WERI-Rb-1 (cell line): ENCODE results near the gene RPGR.

Source experiments
- DNase-seq: peaks from one replicate; pipeline ENCODE4 v3.0.0-alpha.2; 2020
- H3K27ac ChIP-seq: fragments of 250-450 bp; sonication (Bioruptor Pico); 2 replicates; pipeline ENCODE4 v1.5.1; 2020; ENCODE audit warnings: mild to moderate bottlenecking, moderate library complexity
- H3K27me3 ChIP-seq: fragments of 250-450 bp; sonication (Bioruptor Pico); 2 replicates; pipeline ENCODE4 v1.5.1; 2021; ENCODE audit warnings: mild to moderate bottlenecking, low read depth, moderate library complexity; ENCODE audit not compliant: insufficient read depth, severe bottlenecking
- H3K36me3 ChIP-seq: fragments of 250-450 bp; sonication (Bioruptor Pico); 2 replicates; pipeline ENCODE4 v1.5.1; 2020; ENCODE audit warnings: mild to moderate bottlenecking, moderate library complexity
- H3K4me3 ChIP-seq: 2 replicates; pipeline ENCODE4 v1.5.1; 2011; ENCODE audit warnings: low read depth, mild to moderate bottlenecking, control low read depth, low read length
- H3K9me3 ChIP-seq: fragments of 250-450 bp; sonication (Bioruptor Pico); 2 replicates; pipeline ENCODE4 v1.5.1; 2021; ENCODE audit warnings: mild to moderate bottlenecking, moderate library complexity; ENCODE audit not compliant: severe bottlenecking
- TF ChIP-seq, protein P1 (sequence below): IDR thresholded peaks from 2 replicates; pipeline ENCODE4 v1.5.1; 2011; ENCODE audit warnings: low read depth, mild to moderate bottlenecking, control low read depth, inconsistent platforms, low read length

The RPGR gene

DNA sequence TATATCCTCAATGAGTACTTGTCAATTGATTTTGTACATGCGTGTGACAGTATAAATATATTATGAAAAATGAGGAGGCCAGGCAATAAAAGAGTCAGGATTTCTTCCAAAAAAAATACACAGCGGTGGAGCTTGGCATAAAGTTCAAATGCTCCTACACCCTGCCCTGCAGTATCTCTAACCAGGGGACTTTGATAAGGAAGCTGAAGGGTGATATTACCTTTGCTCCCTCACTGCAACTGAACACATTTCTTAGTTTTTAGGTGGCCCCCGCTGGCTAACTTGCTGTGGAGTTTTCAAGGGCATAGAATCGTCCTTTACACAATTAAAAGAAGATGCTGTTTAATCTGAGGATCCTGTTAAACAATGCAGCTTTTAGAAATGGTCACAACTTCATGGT is 25.1 kb upstream of the RPGR start, which contains the start of gene OTC:
Gene OTC (plus strand): TSS at position 243 of the 400 bp plus-strand sequence. CDS start 93 bp downstream, at position 336.
- no peaks in the 10 kb centered on the region for H3K9me3 ChIP-seq
- TF ChIP-seq, protein P1, sequence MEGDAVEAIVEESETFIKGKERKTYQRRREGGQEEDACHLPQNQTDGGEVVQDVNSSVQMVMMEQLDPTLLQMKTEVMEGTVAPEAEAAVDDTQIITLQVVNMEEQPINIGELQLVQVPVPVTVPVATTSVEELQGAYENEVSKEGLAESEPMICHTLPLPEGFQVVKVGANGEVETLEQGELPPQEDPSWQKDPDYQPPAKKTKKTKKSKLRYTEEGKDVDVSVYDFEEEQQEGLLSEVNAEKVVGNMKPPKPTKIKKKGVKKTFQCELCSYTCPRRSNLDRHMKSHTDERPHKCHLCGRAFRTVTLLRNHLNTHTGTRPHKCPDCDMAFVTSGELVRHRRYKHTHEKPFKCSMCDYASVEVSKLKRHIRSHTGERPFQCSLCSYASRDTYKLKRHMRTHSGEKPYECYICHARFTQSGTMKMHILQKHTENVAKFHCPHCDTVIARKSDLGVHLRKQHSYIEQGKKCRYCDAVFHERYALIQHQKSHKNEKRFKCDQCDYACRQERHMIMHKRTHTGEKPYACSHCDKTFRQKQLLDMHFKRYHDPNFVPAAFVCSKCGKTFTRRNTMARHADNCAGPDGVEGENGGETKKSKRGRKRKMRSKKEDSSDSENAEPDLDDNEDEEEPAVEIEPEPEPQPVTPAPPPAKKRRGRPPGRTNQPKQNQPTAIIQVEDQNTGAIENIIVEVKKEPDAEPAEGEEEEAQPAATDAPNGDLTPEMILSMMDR: no peak
- no peak within 1 kb of the TSS for H3K4me3 ChIP-seq
- no peaks in the 10 kb centered on the region for H3K36me3 ChIP-seq
- no peaks in the 10 kb centered on the region for H3K27me3 ChIP-seq
- H3K27ac ChIP-seq: no peak within 1 kb of the TSS
- DNase-seq: no peak

DNA sequence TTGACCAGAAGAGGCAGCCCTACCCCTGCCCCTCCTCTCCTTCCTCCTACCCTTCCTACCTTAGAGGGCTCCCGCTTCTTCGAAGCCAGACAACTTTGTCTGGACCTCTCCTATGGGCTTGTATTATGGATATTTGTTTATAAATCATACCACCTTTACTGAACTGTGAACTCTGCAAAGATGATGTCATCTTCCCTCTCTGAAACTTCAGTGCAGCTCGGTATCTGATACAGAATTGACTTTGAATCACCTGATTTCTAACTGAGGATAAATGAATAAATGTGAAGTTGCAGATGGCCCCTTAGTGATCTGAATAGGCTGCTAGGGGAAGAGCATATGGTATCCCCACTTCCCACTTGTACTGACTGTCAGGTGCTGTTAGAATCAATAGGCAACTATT is 24.0 kb upstream of the RPGR start:
- no peak overlapping the region for H3K27ac ChIP-seq
- H3K36me3 ChIP-seq: no peaks in the 10 kb centered on the region
- no peaks in the 10 kb centered on the region for H3K9me3 ChIP-seq
- H3K4me3 ChIP-seq: no peak overlapping the region
- TF ChIP-seq, protein P1: no peak
- no peak for DNase-seq
- H3K27me3 ChIP-seq: no peaks in the 10 kb centered on the region

DNA sequence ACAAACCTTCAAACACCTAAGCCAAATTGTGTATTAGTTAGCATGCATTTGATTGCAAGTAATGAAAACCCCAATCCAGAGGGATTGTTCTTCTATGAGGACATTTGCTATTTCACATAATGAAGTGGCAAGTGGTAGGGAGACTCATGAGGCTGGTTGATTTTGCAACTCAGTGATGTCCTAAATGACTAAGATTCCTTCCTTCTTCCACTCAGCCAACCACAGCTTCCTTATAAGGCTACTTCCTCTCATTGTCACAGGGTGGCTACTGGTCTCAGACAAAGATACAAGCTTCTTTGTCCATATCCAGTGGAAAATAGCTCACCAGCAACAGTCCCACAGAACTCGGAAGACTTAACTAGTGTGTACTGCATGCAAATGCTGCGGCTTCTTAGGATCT is 19.8 kb upstream of the RPGR start:
- Histone ChIP-seq H3K9me3 (no peaks in the 10 kb centered on the region), H3K27ac (no peak overlapping the region), H3K27me3 (no peaks in the 10 kb centered on the region), H3K36me3 (no peaks in the 10 kb centered on the region), H3K4me3 (no peak overlapping the region)
- DNase-seq: no peak
- TF ChIP-seq, protein P1: no peak

DNA sequence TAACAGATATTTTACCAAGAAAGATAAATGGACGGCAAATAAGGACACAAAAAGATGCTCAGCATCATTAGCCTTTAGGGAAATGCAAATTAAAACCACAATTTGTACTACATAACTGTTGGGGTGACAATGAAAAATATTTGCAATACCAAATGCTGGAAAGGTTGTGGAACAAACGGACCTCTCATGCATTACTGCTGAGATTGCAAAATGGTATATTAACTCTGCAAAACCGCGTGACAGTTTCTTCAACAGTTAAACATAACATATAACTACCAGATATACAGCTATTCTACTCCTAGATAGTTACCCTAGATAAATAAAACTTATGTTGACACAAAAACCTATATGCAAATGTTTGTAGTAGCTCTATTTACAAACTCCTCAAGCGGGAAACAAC is 18.8 kb upstream of the RPGR start:
- Histone ChIP-seq H3K9me3 (no peaks in the 10 kb centered on the region), H3K27me3 (no peaks in the 10 kb centered on the region), H3K4me3 (no peak overlapping the region), H3K36me3 (no peaks in the 10 kb centered on the region), H3K27ac (no peak overlapping the region)
- TF ChIP-seq, protein P1: no peak
- DNase-seq: no peak

DNA sequence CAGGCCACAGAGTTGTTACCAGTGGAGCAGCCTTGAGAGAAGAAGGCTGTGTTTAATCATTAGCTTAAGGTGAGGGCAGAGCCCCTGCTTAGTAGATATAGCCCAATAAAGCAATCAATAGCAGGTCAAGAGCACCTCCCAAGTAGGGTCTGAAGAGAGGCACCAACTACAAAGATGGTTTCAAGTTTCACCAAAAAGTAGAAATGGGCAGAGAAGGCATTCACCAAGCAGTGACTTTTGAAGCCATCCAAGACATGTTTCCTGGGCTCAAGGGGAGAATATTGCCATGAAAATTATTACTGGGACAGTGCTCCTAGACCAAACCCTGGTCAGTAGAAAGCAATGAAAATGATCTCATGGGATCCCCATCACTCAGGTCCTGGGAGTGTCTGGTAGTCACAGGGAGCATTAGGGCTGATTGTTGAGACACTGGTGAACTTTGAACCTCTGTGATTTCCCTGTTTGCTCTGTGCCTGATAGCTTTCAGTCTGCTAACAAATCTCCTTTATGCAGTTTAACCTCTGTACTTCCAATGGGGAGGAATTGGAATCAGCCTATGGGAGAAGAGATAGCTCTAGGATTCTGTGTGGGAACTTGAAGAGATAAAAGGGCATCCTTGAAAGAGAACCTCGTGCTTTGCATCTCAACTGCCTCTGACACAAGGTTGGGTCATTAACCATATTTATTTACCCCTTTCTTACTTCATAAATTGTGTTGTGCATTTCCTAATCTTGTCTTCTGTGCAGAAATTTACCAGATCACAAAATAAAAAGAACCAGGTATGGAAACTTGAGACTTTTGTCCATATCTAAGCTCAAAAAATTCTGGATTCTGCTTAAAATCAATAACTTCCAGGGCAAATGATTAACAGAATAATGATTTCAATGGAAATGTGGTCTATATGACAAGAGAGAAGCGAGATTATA is 15.8 kb upstream of the RPGR start:
- H3K27me3 ChIP-seq: no peaks in the 10 kb centered on the region
- TF ChIP-seq, protein P1: no peak
- H3K9me3 ChIP-seq: no peaks in the 10 kb centered on the region
- no peak overlapping the region for H3K27ac ChIP-seq
- H3K36me3 ChIP-seq: no peaks in the 10 kb centered on the region
- no peak overlapping the region for H3K4me3 ChIP-seq
- no peak for DNase-seq

DNA sequence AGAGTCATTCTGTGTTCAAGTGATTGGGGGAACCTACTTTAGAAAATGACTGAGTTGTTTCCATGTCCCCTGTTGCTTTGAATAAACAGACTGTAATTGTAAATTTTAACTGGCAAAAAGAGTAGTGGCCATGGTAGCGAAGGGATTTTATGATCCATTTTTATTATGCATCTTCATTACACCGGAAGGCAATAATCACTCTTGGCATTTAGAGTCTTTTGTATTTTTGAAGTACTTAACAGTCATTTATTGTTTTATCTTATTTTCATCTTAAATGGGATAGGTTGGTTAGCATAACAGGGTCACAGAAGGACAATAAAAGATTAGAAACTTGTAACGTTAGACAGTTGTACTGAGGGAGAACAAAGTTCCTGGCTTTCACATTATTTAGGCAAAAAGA is 14.1 kb upstream of the RPGR start:
- Histone ChIP-seq H3K9me3 (no peaks in the 10 kb centered on the region), H3K27ac (no peak overlapping the region), H3K27me3 (no peaks in the 10 kb centered on the region), H3K36me3 (no peaks in the 10 kb centered on the region), H3K4me3 (no peak overlapping the region)
- DNase-seq: no peak
- TF ChIP-seq, protein P1: no peak
